Activated B cell treated with CpG ODN at 0.5 μM for 24 hours (primary cell): ENCODE measurements around the gene SLAMF7. TPM values are rescaled to one million over a fixed set of nuclear protein-coding genes. Genes with fewer than 3 reads are reported as not detected.

Experiments
- ATAC-seq: fragments of 200-7000 bp; cut with Tn5 transposase; one replicate; pipeline ENCODE4 v1.10.0; 2021; ENCODE audit warnings: low read depth, mild to moderate bottlenecking, moderate library complexity
- CTCF ChIA-PET: fragments of 350-600 bp; sonication (Branson Sonifier 250); formaldehyde crosslinking; loops from one replicate; lab custom pipeline; 2021; ENCODE audit warnings: antibody characterized with exemption; lab: Charles Lee
- POLR2A ChIA-PET: fragments of 350-600 bp; sonication (Branson Sonifier 250); formaldehyde crosslinking; loops from one replicate; lab custom pipeline; 2021; ENCODE audit warnings: antibody characterized with exemption; lab: Charles Lee
- DNase-seq: peaks from one replicate; pipeline ENCODE4 v3.0.0; 2022
- H3K27ac Mint-ChIP-seq: one replicate; pipeline ENCODE4 v1.8.0; 2020; ENCODE audit warnings: mixed read lengths
- H3K27me3 Mint-ChIP-seq: one replicate; pipeline ENCODE4 v1.8.0; 2021; ENCODE audit warnings: mixed read lengths
- H3K36me3 Mint-ChIP-seq: one replicate; pipeline ENCODE4 v1.8.0; 2021; ENCODE audit warnings: low read depth, mixed read lengths
- H3K4me1 Mint-ChIP-seq: one replicate; pipeline ENCODE4 v1.8.0; 2021; ENCODE audit warnings: mixed read lengths
- H3K4me3 Mint-ChIP-seq: one replicate; pipeline ENCODE4 v1.8.0; 2020; ENCODE audit warnings: mild to moderate bottlenecking, mixed read lengths
- H3K9me3 Mint-ChIP-seq: one replicate; pipeline ENCODE4 v1.8.0; 2020; ENCODE audit warnings: mixed read lengths
- intact Hi-C: fragments of 100-400 bp; cut with micrococcal nuclease; formaldehyde crosslinking; loops from one replicate; pipeline ENCODE4 v1.15.1; 2024
- total RNA-seq: library from RNA; stranded (reverse); gene quantifications from 2 replicates; pipeline ENCODE4 v1.2.3, GENCODE V29; 2022
- TF ChIP-seq, protein P1 (sequence below): fragments of 200-600 bp; IDR thresholded peaks from one replicate; pipeline ENCODE4 v1.8.0; 2022; ENCODE audit warnings: antibody characterized with exemption, mild to moderate bottlenecking

SLAMF7 gene
- total RNA-seq, 1 donor from 2014 or later, result 119 TPM

DNA sequence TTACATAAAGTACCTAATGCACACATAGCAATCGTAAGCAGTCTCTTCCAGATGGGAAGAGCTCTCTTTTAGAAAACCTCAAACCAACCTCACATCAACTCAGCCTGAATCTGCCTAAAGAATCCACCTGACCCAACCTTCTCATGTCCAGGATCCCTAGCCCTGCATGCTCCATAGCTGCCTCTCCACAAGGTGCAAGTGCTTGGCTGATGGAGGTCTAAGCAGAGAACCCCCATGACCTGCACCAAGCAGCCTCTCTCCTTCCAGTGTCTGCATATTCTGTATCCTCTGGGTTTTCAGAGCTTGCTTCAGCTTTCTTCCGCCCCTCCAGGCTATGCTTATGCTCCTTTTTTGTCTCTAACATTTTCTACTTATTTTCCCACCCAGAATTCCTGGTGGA lies 59.4 kb downstream of the SLAMF7 start:
- Mint-ChIP-seq H3K4me1 (peaks cover 86% of the 10 kb centered on the region), H3K36me3 (peaks cover 60% of the 10 kb centered on the region), H3K27me3 (no peaks in the 10 kb centered on the region), H3K27ac (peak overlapping the region; percentile 99), H3K9me3 (no peaks in the 10 kb centered on the region), H3K4me3 (peak overlapping the region; percentile 95)
- intact Hi-C loops, result loop anchor here (1.0 to 5.0 kb wide), 2 partner anchors 8 to 34 kb away; no protein-coding TSS in a partner anchor
- DNase-seq, result no peak
- TF ChIP-seq, protein P1, sequence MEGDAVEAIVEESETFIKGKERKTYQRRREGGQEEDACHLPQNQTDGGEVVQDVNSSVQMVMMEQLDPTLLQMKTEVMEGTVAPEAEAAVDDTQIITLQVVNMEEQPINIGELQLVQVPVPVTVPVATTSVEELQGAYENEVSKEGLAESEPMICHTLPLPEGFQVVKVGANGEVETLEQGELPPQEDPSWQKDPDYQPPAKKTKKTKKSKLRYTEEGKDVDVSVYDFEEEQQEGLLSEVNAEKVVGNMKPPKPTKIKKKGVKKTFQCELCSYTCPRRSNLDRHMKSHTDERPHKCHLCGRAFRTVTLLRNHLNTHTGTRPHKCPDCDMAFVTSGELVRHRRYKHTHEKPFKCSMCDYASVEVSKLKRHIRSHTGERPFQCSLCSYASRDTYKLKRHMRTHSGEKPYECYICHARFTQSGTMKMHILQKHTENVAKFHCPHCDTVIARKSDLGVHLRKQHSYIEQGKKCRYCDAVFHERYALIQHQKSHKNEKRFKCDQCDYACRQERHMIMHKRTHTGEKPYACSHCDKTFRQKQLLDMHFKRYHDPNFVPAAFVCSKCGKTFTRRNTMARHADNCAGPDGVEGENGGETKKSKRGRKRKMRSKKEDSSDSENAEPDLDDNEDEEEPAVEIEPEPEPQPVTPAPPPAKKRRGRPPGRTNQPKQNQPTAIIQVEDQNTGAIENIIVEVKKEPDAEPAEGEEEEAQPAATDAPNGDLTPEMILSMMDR, result no peak
- ChIA-PET POLR2A (interaction anchor here (0.6 to 6.1 kb wide), 5 partner anchors 9 to 46 kb away, joined by 3 to 52 read pairs (median 15); no protein-coding TSS in a partner anchor), CTCF (interaction anchor here (0.7 to 5.7 kb wide), 9 partner anchors 9 to 192 kb away, joined by 3 to 46 read pairs (median 5); no protein-coding TSS in a partner anchor)
- no peak for ATAC-seq

DNA sequence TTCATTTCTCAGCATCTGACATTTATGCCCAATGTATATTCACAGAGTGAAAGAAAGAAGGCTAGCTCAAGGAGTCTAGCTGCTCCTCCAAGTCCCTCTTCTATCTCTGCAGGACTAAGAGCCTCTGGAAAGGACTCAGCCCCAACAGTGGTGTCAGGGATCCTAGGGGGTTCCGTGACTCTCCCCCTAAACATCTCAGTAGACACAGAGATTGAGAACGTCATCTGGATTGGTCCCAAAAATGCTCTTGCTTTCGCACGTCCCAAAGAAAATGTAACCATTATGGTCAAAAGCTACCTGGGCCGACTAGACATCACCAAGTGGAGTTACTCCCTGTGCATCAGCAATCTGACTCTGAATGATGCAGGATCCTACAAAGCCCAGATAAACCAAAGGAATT lies 60.6 kb downstream of the SLAMF7 start:
- Mint-ChIP-seq H3K27ac (peak overlapping the region; percentile 99), H3K9me3 (peaks cover under 1% of the 10 kb centered on the region), H3K36me3 (peaks cover 72% of the 10 kb centered on the region), H3K4me1 (peaks cover 90% of the 10 kb centered on the region), H3K27me3 (no peaks in the 10 kb centered on the region), H3K4me3 (peak overlapping the region; percentile 95)
- TF ChIP-seq, protein P1, result no peak
- CTCF ChIA-PET, result interaction anchor here (1.1 to 5.7 kb wide), 4 partner anchors 19 to 152 kb away, joined by 3 to 46 read pairs (median 6); no protein-coding TSS in a partner anchor
- intact Hi-C loops, result loop anchor here (5.0 kb wide), 2 partner anchors 32 to 33 kb away; no protein-coding TSS in a partner anchor
- no peak for DNase-seq
- POLR2A ChIA-PET, result interaction anchor here (1.7 to 6.1 kb wide), 4 partner anchors 10 to 66 kb away, joined by 4 to 52 read pairs (median 26); no protein-coding TSS in a partner anchor
- ATAC-seq, result no peak

DNA sequence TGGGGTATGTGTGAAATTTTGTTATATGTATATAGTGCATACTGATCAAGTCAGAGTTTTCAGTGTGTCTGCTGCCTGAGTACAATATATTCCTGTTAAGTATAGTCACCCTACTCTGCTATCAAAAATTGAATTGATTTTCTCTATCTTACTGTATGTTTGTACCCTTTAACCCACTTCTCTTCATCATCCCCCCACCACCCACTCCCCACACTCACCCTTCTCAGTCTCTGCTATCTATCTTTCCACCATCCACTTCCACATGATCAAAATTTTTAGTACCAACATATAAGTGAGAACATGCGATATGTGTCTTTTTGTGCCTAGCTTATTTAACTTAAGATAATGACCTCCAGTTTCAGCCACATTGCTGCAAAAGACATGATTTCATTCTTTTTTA lies 61.1 kb downstream of the SLAMF7 start:
- Mint-ChIP-seq H3K27ac (peak overlapping the region; percentile 99), H3K4me3 (peak overlapping the region; percentile 95)
- no peak for ATAC-seq

GRCh38 chr1:160800645-160801408 lies 61.8 kb downstream of the SLAMF7 start:
- DNase-seq (no peak), ATAC-seq (no peak)
- Mint-ChIP-seq H3K36me3 (peaks cover 83% of the 10 kb centered on the region), H3K4me1 (peaks cover 89% of the 10 kb centered on the region), H3K4me3 (peak overlapping the region; percentile 95), H3K27me3 (no peaks in the 10 kb centered on the region), H3K9me3 (peaks cover 9% of the 10 kb centered on the region), H3K27ac (peak overlapping the region; percentile 99)
- POLR2A ChIA-PET, result interaction anchor here (1.0 to 3.2 kb wide), 5 partner anchors 11 to 75 kb away, joined by 3 to 15 read pairs (median 5); no protein-coding TSS in a partner anchor
- TF ChIP-seq, protein P1, result no peak
- intact Hi-C loops, result loop anchor here (5.0 kb wide), 1 partner anchor 34 kb away; no protein-coding TSS in a partner anchor
- CTCF ChIA-PET, result no interaction called here

More for the DNA sequence above, 61.1 kb downstream of the SLAMF7 start:
- ChIA-PET POLR2A (interaction anchor here (1.0 to 6.1 kb wide), 5 partner anchors 10 to 74 kb away, joined by 3 to 52 read pairs (median 5); no protein-coding TSS in a partner anchor), CTCF (interaction anchor here (1.1 to 1.3 kb wide), 2 partner anchors 23 to 24 kb away, joined by 3 to 4 read pairs; no protein-coding TSS in a partner anchor)
- peaks cover 77% of the 10 kb centered on the region for H3K36me3 Mint-ChIP-seq
- TF ChIP-seq, protein P1, result no peak
- H3K4me1 Mint-ChIP-seq, result peaks cover 90% of the 10 kb centered on the region
- no peak for DNase-seq
- peaks cover 5% of the 10 kb centered on the region for H3K9me3 Mint-ChIP-seq
- H3K27me3 Mint-ChIP-seq, result no peaks in the 10 kb centered on the region
- intact Hi-C loops, result loop anchor here (5.0 kb wide), 1 partner anchor 33 kb away; no protein-coding TSS in a partner anchor
